ENCODE data around the gene PITPNM3.

PITPNM3 gene

DNA sequence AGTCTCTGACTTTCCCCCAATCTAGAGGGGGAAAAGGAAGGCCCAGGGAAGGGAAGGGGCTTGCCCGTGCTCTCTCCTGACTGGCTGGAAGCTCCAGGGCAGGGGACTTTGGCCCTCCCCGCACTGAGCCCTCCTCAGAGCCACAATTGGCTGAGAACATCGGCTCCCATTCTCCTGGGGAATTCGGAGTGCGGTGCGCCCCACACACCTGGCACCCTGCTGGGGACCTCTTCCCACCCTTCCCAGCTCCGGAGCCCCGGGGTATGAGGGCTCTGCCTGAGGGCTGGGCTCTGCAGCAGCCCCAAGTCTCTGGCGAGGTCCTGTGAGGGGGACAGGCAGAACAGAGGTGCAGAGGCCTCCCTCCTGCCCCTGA, 76.1 kb downstream of the PITPNM3 start:
- DNase-seq = no peak

DNA sequence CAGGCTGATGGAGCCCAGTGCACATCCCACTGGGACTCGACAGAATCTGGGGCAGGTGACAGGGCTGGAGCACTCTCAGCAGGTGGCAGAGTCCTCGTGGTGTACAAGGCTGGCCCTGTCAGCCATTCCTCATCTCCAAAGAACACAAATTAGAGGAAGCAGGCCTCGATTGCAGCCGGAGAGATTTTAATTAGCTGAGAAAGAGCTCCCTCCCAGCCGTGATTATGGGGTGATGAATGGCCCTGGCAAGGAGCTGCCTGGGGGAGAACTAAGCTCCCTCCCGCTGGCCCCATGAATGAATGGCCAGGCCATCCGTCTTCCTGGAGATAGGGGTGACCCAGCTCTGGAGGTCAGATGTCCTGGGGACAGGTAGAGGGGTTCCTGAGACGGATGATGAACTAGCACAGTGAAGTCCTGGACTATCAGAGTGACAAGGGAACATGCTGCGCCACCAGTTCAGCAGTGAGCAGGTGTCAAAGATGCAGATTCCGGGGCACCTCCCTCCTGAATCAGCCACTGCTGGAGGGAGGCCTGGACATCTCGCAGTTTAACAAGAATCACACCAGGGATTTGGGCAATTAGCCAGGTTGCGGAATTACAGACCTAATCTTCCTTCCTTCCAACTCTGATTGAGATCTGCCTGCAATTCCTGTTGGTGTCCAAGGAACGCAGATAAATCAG, 76.6 kb downstream of the PITPNM3 start:
- DNase-seq = peak in 1 of 51 donors; percentile 9

DNA sequence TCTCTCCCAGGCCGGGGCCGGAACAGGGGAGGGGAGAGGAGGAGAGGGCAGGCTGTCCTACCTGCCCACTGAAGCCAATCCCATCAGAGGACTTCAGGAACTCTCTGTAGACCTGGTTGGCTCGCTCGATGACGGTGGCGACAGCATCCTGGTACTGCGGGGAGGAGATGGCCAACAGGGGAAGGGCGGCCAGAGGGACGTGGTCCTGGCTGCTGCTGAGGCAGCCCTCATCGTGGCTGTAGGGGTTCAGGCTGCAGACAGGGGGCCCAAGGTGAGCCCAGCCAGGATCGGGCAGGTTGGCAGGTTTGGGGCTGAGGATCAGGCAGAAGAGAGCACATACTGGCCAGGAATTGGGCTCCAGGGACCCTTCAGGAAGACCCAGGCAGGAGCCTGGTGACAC, 77.9 kb downstream of the PITPNM3 start:
- no peak for DNase-seq

GRCh38 chr17:6477831-6478383, 78.4 kb downstream of the PITPNM3 start:
- no peak for DNase-seq

GRCh38 chr17:6476810-6477179, 79.6 kb downstream of the PITPNM3 start:
- DNase-seq = peak in 2 of 51 donors; percentile 14 to 17

DNA sequence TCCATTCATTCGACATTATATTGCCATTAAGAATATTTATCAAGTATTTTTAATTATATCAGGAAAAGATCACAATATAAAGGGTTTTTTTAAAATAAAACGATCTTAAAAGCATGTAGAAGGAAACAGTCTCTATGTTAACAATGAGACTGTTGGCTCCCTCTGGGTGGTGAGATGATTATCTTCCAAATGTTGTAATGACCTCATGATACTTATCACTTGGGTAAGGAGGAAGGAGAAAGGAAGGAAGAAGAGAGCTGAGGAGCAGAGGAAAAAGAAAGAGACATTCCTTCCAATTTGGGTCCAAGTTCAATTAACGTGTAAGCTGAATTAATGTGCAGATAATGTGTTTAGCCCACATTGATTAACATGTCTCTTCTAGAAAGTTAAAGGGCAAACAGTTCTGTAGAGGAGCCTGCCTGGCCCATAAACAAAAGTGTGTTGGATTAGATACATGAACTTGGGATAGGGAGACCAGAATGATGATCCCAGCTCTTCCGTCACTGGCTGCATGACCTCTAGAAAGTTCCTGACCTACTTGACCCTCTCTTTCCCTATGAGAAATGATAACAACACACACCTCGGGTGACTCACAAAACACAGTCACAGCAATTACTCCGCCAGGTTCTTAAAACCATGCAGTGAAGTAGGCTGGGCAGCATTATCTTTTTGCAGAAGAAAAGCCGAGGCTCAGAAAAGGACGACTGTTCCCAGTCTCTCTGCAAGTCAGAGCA, 80.1 kb downstream of the PITPNM3 start:
- DNase-seq = no peak

GRCh38 chr17:6475411-6475810, 80.9 kb downstream of the PITPNM3 start:
- DNase-seq = no peak

GRCh38 chr17:6474906-6475305, 81.4 kb downstream of the PITPNM3 start:
- no peak for DNase-seq

DNA sequence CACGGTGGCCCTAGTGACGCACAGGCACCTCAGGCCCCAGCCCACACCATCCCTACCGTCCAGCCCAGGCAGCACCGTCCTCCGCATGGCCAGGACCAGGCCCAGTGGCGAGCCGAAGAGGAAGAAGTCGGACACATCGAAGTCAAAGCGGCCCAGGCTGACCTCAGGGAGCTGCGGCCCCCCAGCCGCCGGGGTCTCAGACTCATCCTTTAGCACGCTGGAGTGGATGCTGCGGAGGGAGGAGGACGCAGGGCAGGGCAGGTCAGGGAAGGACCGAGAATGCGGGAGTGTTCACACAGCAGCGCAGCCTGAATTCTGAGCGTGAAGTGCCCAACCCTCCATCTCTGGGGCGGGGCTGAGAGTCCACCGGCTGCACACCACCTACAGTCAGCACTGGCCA, 82.0 kb downstream of the PITPNM3 start:
- DNase-seq = no peak

DNA sequence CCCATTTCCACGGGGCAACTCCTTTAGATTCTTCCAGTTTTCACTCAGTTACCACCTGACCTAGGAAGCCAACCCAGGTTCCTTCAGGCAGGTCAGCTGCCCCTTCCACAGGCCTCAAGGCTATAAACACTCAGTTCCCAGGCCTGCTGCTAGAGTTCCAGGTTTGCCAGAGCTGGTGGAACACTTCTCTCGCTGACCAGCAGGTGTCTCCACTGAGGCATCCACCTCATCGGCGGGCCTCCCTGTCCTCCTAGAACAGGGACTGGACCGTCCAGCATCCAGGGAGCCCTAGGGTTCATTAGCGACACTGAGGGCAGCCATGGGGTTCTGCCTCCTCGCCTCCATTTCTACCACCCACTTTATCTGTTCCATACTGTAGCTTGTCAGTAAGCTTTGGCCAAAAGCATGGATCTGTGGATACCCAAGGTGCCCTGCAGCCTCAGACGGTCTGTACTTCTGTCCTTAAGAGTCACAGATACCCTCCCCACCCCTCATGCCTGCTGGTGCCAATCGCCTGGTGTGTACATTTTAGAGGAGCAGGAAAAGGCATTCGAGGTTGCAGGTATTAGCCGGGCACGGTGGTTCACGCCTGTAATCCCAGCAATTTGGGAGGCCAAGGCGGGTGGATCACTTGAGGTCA, 83.1 kb downstream of the PITPNM3 start:
- peak in 49 of 51 donors; percentile 2 to 80 (median 53) for DNase-seq

DNA sequence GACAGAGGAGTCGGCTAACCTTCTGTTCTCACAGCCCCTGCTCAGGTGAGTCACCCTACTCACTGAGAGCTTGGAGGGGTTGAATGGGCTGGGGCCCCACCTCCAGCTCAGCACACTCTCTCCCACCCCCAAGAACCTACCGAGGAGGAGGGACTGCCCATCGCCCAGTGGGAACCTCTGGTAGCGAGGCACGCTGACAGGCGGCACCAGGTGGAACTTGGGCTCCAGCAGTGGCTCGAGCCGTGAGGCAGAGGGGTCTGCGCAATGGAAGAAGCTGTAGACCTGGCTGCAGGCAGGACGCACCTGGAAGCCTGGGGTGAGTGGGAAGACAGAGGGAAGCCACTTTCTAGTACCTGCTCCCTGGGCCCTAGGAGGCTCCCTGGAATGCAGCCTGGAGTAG, 83.8 kb downstream of the PITPNM3 start:
- DNase-seq = no peak

DNA sequence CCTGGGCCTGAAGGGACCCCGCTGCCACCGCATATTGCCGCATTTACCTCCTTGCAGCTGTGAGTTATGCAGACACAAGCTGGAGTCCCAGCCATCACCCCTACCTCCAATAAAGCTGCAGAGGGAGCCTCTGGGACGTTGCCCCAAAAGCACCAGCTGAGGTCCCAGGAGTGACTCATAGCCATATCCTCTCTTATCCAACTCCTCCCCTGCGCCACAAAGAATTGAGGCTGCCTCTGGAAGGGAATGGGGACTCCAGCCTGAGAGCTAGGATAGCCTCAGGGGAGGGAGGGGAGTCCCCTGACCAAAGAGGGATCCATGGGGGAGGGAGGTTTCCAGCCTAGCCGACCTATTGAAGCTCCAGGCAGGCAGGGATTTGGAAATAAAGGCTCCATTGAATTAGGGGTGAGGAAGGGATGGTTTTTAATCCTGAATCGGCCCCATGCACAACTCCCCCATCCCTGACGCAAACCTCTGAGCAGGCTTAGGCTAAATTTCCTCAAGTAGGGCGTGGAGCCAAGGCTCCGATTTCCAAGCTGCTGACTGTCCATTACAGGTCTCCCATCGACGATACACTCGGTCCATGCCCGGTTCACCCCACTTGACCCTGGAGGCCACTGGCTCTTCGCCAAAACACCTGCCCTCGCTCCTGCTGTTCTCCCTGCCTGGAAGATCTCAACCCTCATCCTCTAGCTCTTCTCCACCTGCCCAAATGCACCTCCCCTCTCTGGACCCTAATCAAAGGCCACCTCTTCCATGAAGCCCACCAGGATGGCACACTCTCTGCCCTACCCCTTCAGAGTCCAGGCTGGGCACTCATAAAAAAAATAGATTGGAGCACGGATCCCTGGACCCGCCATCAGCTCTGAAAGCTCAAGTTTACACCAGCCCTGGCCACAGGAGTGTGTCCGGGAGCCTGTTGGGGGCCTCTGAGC, 84.6 kb downstream of the PITPNM3 start:
- DNase-seq = no peak

- DNase-seq = no peak
Observed at GRCh38 chr17:6470751-6471521, 85.4 kb downstream of the PITPNM3 start.

DNA sequence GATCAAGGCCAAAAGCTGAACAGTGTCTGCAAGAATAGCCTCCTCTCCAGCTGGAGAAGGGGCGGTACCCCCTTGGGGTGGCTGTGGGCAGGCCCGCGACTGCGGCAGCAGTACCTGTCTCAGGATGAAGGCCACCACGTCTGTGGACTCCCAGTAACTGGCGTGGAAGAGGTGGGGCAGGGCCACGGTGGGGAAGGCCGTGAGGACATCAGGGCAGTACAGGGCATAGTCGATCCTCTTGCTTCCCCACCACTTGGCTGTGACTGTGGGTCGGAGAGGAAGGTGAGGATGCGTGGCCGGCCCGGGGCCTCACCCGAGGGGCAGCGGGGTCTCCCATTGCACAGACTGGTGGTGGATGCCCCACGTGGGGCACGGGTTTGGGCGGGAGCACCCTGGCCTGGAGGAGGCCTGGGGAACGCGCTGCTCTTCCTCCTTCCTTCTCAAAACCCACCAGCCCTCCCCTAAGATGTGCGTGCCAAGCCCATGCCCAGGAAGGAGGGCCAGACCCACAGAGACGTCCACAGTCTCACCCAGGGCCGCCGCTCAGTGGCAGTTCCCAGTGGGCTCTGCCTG, 86.1 kb downstream of the PITPNM3 start:
- DNase-seq = no peak

GRCh38 chr17:6468051-6468790, 88.1 kb downstream of the PITPNM3 start:
- no peak for DNase-seq

DNA sequence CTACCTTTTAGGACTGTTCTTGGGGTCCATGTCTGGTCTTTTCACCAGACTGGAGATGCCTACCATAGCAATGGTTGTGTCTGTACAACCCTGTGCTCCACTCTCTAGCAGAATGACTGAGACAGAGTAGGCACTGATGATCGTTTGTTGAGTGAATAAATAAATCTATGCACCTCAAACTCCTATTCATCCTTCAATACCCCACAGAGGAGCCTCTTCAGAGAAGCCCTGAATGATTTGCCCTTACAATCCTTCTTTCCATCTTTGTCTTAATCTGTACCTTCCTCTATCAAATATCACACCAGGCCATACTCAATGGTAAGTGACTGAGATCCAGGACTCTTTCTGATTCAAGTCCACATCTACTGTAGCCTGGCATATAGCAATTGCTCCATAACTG, 88.8 kb downstream of the PITPNM3 start:
- DNase-seq = no peak

- DNase-seq = no peak
Observed at GRCh38 chr17:6465206-6466003, 91.0 kb downstream of the PITPNM3 start.

DNA sequence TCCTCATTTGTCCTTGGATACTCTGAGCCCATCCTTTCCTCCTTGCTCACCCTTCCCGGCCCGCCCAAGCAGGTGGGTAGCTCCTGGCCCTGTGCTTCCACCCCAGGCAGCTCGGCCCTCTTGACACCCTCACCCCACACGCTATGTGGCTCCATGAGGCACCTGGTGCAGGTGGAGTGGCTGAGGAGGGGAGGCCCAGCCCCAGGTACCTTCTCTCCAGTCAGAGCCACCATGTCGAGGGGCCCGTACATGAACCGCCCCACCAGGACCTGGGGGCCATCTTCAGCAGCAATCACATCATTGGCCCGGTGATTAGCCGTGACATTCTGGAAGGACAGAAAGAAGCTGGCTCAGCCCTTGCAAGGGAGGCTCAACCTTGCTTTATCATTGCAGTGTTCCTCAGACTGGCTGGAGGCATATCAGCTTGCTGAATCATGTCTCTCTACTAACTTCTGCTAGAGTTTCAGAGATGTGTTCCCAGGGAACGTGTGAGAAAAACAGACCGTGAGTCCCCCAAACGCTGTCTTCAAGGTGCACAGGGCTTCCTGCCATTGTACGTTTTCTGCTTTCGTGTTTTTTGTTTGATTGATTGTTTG, 91.8 kb downstream of the PITPNM3 start:
- DNase-seq = no peak

Measured in hypothalamus (tissue), 51 donors.